Omental fat pad (tissue), 4 donors: ENCODE results near the gene HK2. TPM values are rescaled to one million over a fixed set of nuclear protein-coding genes. Genes with fewer than 3 reads are reported as not detected.

Experiments used
- ATAC-seq: fragments of 150-250 bp; one replicate; pipeline ENCODE4 v1.9.1; 2016; ENCODE audit warnings: mild to moderate bottlenecking, moderate library complexity; ENCODE audit not compliant: low FRiP score
- DNase-seq: peaks from one replicate; pipeline ENCODE4 v3.0.0-alpha.2; 2019; ENCODE audit warnings: low spot score
- CTCF ChIP-seq, 3 donors: fragments of 450-650 bp; IDR thresholded peaks; one replicate each; pipeline ENCODE4 v1.5.1; 2016 to 2017; ENCODE audit warnings: antibody characterized with exemption in 3 of 3, mild to moderate bottlenecking in 3 of 3, moderate library complexity in 2 of 3
- total RNA-seq, 4 donors: library from RNA; depleted of rRNA; stranded (reverse); fragments of >200 nt; gene quantifications; one replicate each; pipeline ENCODE4 v1.1.0, GENCODE V29; 2016

Gene HK2
- total RNA-seq, 4 donors from 2014 or later, result 31.3 to 79.9 (median 43.8) TPM

- no peak for ATAC-seq
- no peak for TF ChIP-seq CTCF (IDR thresholded peaks at IDR 0.05)
- no peak for DNase-seq
These were observed 88.8 kb downstream of the HK2 start for GRCh38 chr2:74922592-74923227.

- no peak for DNase-seq
- no peak for TF ChIP-seq CTCF (IDR thresholded peaks at IDR 0.05)
- ATAC-seq, result no peak
These were observed 90.7 kb downstream of the HK2 start for GRCh38 chr2:74924463-74925265.

- TF ChIP-seq CTCF (IDR thresholded peaks at IDR 0.05), result no peak
- DNase-seq, result no peak
- no peak for ATAC-seq
These were observed 91.4 kb downstream of the HK2 start for GRCh38 chr2:74925361-74925786.

- DNase-seq (no peak), ATAC-seq (no peak)
- no peak for TF ChIP-seq CTCF (IDR thresholded peaks at IDR 0.05)
These were observed 93.7 kb downstream of the HK2 start for GRCh38 chr2:74927621-74928020.

- DNase-seq (no peak), ATAC-seq (no peak)
- no peak for TF ChIP-seq CTCF (IDR thresholded peaks at IDR 0.05)
These were observed 97.0 kb downstream of the HK2 start for GRCh38 chr2:74930811-74931486.

- ATAC-seq, result no peak
- no peak for DNase-seq
- no peak for TF ChIP-seq CTCF (IDR thresholded peaks at IDR 0.05)
These were observed 98.0 kb downstream of the HK2 start for GRCh38 chr2:74931940-74932339.
